GM10248 (cell line): ENCODE measurements around the gene C1orf116.
A peak's percentile ranks its signal among the peaks of the same experiment; 100 is the strongest.

Experiments
- CTCF ChIA-PET: fragments of 300-600 bp; sonication (Branson Sonifier 250); formaldehyde crosslinking; extraction: SDS; loops from one replicate; lab custom pipeline; 2021; ENCODE audit warnings: antibody characterized with exemption; lab: Yijun Ruan, JAX
- POLR2A ChIA-PET: fragments of 350-650 bp; sonication (Branson Sonifier 250); formaldehyde crosslinking; extraction: SDS; loops from one replicate; lab custom pipeline; 2020; ENCODE audit warnings: antibody characterized with exemption; lab: Yijun Ruan, JAX
- DNase-seq: peaks from one replicate; pipeline ENCODE4 v3.0.0; 2012; ENCODE audit errors: extremely low spot score
- TF ChIP-seq, protein P1 (sequence below): IDR thresholded peaks from 2 replicates; pipeline ENCODE4 v1.5.1; 2012; ENCODE audit warnings: mild to moderate bottlenecking, low read depth; ENCODE audit errors: extremely low read depth, missing control alignments, control extremely low read depth

Gene C1orf116

DNA sequence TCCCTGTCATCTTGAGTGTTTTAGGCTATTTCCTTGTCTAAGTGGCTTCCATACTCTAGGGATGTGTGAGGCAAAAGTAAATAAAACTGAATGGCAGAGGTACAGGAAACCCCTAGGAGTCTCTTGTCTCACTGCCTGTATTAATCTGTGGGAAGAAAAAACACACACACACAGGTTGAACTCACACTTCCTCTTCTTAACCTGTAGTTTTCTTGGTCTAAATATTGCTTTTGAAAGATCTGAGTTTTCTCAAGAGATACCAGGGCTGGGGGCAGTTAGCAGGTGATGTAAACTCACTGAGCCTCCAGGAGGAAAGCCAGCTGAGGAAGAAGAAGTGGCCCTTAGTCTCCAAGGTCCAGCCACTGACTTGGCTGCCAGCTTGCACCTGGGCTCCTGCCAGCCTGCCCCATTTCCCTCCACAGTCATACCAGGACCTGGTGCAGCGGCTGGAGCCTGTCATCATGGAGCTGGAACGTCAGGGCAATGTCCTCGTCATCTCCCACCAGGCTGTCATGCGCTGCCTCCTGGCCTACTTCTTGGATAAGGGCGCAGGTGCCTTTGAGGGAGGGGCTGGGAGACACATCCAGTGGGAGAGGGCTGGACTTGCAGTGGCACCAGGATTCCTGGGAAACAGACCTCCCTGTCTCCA is 37.4 kb upstream of the C1orf116 start:
- TF ChIP-seq, protein P1, sequence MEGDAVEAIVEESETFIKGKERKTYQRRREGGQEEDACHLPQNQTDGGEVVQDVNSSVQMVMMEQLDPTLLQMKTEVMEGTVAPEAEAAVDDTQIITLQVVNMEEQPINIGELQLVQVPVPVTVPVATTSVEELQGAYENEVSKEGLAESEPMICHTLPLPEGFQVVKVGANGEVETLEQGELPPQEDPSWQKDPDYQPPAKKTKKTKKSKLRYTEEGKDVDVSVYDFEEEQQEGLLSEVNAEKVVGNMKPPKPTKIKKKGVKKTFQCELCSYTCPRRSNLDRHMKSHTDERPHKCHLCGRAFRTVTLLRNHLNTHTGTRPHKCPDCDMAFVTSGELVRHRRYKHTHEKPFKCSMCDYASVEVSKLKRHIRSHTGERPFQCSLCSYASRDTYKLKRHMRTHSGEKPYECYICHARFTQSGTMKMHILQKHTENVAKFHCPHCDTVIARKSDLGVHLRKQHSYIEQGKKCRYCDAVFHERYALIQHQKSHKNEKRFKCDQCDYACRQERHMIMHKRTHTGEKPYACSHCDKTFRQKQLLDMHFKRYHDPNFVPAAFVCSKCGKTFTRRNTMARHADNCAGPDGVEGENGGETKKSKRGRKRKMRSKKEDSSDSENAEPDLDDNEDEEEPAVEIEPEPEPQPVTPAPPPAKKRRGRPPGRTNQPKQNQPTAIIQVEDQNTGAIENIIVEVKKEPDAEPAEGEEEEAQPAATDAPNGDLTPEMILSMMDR = no peak
- peak; percentile 35 for DNase-seq
- POLR2A ChIA-PET = no interaction called here
- CTCF ChIA-PET = interaction anchor here (0.9 to 3.5 kb wide), 9 partner anchors 9 to 175 kb away, joined by 3 to 20 read pairs (median 4); no protein-coding TSS in a partner anchor

DNA sequence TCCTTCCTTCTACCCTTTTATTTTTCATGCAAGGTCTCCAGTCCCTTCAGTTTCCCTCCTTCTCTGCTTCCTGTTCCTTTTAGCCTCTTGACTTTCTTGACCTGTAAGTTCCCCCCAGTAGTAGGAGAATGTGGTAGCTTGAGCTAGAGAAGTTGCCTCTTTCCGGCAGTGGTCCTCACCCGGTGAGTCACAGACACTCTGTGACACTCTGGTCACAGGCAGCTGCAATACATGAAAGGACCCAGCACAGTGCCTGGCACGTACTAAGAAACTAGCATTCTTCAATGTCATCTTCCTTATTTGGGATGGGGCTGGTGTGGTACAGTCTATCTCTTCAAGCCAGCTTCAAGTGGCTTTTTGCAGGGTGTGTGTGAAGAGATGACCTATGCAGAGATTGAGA is 36.5 kb upstream of the C1orf116 start:
- ChIA-PET CTCF (interaction anchor here (0.6 to 3.5 kb wide), 7 partner anchors 7 to 431 kb away, joined by 3 to 20 read pairs (median 5); no protein-coding TSS in a partner anchor), POLR2A (no interaction called here)
- TF ChIP-seq, protein P1 = no peak
- no peak for DNase-seq

DNA sequence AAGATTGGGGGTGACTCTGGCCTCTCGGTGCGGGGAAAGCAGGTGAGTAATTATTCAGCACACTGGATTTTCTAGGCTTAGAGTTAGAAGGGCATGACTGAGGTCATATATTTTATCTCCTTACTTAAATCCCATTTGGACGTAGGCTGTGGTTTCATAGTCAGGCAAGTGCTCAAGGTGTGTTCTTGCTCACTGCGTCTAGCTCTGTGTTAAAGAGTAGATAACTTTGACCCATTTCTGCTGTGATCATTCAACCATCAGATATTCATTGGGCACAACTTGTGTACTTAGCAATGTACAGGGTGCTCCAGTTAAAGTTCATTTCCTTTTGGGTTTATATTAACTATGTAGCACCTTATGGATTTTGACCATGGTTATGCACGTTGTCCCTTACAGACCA is 35.1 kb upstream of the C1orf116 start:
- DNase-seq = no peak
- CTCF ChIA-PET = interaction anchor here (1.0 to 1.6 kb wide), 3 partner anchors 11 to 85 kb away, joined by 3 to 5 read pairs (median 3); no protein-coding TSS in a partner anchor
- POLR2A ChIA-PET = no interaction called here
- TF ChIP-seq, protein P1 = no peak

DNA sequence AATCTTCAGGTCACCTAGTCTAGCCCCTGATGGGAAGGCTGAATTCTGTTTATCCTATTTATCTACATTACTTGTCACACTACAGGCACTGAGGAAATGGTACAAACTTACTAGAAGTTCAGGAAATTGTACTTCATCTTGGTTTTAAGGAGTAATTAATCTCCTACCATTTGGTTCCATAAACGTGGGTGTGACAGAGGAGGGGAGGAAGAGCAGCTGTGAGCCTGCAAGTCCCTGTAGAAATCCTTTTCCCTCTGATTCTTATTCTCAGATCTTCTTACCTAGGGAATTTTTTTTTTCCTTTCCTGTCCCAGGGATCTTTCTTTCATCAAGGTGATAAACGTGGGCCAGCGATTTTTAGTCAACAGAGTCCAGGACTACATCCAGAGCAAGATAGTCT is 34.6 kb upstream of the C1orf116 start:
- POLR2A ChIA-PET = no interaction called here
- DNase-seq = no peak
- TF ChIP-seq, protein P1 = no peak
- CTCF ChIA-PET = interaction anchor here (1.4 to 1.6 kb wide), 2 partner anchors 11 to 12 kb away, joined by 3 to 5 read pairs; no protein-coding TSS in a partner anchor

DNA sequence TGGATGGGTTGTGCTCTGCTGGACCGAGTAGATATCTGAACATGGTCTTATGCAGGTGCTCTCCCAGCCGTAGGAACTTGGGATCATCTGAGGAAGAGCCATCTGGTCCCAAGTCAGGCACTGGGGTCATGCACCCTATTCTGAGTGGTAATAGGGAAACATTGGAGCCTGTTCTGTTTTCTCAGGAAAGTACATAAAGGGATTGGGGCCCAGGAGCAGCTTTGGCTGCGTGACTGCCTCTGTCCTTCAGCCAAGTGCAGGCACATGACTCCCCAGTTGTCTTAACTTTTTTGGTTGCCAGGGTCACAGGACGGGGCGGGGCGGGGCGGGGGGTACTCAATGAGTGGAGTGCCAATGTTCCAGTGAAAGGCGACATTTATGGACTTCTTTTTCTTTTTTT is 32.0 kb upstream of the C1orf116 start:
- DNase-seq = no peak
- TF ChIP-seq, protein P1 = no peak
- CTCF ChIA-PET = no interaction called here
- POLR2A ChIA-PET = no interaction called here

DNA sequence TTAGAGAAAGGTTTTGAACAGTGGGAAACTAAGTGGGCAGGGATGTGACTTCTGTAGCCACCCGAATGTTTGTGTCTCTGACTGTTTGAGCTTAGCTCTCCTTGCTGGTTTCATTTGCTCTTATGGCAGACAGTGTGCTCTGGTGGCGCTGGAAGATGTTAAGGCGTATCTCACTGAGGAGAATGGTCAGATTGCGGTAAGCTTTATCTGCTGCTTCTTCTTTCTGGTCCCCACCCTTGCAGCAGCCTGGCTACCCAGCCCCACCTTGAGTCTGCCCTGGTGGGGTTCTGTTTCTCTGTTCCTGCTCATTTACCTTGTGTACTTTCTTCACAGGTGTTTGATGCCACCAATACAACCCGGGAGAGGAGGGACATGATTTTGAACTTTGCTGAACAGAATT is 30.5 kb upstream of the C1orf116 start:
- ChIA-PET CTCF (interaction anchor here (1.0 to 5.2 kb wide), 3 partner anchors 10 to 16 kb away, joined by 3 to 29 read pairs (median 4); no protein-coding TSS in a partner anchor), POLR2A (no interaction called here)
- DNase-seq = no peak
- TF ChIP-seq, protein P1 = no peak
